CD4-positive, alpha-beta T cell treated with Interleukin-10 for 1 hour (primary cell): Measurements from ENCODE around the gene ZP1.

Experiments used
- DNase-seq: peaks from one replicate; pipeline ENCODE4 v3.0.0-alpha.2; 2020

The ZP1 gene

DNA sequence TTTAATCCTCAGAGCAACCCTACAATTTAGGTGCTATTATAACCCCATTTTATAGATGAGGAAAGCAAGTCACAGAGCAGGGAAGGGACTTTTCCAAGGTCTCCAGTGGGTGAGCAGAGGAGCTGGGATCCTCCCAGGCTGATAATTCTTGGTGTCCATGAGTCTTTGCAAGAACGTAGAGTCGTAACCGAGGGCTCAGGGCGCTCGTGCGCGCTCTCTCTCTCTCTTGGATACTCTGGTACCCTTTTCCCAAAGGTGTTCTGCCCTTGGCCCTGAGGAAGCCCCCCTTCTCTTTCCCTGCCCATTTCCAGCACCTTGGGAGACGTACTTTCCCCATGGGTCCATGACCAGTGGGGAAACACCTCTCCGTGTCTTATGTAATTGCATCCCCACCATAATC, 5.2 kb upstream of the ZP1 start:
- no peak for DNase-seq

GRCh38 chr11:60863550-60864521, 3.5 kb upstream of the ZP1 start:
- no peak for DNase-seq

DNA sequence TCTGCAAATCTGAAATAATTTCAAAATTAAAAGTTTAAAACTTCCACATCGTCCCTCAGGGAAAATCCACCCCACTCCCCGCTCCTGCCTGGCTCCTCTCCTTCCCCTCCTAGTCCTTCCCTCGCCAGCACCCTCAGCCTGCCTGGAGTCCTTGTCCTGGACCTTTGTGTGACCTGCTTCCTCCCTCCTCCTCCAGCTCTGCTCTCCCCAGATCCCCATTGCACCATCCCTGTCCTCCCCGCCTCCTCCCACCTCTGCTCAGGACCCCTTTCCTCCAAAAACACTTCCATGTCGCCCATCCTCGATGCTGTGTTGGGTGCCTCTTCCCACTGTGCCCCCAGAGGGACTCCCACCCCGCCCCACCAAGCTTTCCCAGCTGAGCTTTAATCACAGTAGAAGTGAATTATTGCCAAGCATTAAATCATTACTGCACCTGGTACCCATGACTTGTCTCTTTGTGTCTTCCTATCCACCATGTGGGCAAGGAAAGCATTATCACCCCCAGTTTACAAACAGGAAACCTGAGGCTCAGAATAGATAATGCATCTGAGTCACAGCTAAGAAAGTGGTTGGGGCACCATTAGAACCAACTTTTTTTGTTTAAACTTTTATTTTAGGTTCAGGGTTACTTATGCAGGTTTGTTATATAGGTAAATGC, 2.4 kb upstream of the ZP1 start:
- DNase-seq, result no peak

DNA sequence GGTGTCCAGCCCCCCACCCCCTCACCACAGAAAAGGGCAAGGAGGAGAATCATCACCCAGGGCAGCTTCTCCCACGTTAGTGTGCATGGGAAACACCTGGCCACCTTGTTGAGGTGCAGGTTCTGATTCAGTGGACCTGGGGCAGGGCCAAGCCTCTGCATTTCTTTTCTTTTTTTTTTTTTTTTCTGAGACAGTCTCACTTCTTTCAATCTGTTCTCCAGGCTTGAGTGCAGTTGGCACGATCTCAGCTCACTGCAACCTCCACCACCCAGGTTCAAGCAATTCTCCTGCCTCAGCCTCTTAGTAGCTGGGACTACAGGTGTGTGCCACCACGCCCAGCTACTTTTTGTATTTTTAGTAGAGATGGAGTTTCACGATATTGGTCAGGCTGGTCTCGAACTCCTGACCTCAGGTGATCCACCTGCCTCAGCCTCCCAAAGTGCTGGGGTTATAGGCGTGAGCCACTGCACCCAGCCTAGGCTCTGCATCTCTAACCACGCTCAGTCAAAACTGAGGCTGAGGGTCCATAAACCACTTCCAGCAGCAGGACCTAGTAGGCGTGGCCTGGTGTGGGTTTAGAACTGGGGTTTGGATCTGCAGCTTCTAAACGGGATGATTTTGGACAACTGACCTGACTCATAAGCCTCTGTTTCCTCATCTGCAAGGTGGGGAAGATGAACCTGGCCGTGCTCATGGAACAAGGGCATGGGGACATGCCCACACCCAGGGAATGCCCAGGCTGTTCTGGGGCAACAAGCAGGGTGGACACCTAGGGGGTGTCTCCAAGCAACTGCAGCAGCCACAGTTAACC, 734 bp downstream of the ZP1 start:
- no peak for DNase-seq

DNA sequence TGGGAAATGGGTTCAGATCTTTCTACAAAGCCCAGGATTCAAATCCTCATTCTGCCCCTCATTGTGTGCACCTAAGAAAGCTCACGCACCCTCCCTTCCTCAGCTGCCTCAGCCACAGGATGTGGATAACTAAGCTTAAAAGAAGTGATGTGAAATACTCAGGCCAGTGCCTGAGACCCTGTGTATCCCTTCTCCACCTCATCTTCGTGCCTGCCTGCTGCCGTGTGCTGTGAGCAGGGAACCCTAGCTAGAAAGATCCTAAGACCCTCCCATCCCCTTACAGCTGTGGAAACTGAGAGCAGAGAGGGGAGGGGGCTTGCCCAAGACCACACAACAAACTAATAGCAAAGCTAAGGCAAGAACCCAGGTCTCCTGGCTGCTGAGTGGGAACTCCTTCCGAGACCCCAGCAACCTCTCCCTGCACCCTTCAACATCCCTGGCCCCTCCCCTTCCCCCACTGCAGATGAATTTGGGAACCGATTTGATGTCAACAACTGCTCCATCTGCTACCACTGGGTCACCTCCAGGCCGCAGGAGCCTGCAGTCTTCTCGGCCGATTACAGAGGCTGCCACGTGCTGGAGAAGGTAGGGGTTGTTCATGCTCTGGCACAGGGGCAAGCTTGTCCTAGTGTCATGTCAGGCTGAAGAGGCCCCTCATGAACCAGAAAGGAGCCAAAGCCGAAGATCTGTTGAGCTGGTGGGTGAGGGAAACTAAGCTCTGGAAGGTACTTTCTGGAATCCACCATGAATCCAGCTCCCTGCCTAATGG, 1.5 kb downstream of the ZP1 start:
- no peak for DNase-seq

DNA sequence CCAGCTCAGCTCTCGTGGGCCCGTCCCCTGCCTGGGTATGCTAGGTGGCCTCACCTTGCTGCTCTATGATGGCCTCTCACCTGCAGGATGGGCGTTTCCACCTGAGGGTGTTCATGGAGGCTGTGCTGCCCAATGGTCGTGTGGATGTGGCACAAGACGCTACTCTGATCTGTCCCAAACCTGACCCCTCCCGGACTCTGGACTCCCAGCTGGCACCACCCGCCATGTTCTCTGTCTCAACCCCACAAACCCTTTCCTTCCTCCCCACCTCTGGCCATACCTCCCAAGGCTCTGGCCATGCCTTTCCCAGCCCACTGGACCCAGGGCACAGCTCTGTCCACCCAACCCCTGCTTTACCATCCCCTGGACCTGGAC, 2.1 kb downstream of the ZP1 start:
- DNase-seq, result no peak

DNA sequence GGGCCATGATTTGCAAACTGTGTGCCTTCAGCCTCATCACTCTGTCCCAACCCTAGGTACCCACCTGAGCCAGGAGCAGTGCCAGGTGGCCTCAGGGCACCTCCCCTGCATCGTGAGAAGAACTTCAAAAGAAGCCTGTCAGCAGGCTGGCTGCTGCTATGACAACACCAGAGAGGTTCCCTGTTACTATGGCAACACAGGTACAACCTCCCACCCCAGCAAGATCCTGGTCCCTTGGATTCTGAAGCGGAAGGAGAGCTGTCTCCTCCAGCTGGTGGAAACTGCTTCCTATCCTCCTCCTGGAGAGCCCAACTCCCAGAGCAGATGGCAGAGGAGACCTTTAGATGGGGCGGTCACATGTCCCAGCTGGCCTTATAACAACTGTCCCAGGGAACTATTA, 2.9 kb downstream of the ZP1 start:
- peak; percentile 28 for DNase-seq

GRCh38 chr11:60870733-60871377, 3.5 kb downstream of the ZP1 start:
- no peak for DNase-seq

- DNase-seq, result peak; percentile 13
Observed at GRCh38 chr11:60871378-60872061, 4.2 kb downstream of the ZP1 start.

GRCh38 chr11:60872124-60872960, 5.0 kb downstream of the ZP1 start:
- DNase-seq, result no peak

GRCh38 chr11:60872961-60873524, 5.7 kb downstream of the ZP1 start:
- no peak for DNase-seq

DNA sequence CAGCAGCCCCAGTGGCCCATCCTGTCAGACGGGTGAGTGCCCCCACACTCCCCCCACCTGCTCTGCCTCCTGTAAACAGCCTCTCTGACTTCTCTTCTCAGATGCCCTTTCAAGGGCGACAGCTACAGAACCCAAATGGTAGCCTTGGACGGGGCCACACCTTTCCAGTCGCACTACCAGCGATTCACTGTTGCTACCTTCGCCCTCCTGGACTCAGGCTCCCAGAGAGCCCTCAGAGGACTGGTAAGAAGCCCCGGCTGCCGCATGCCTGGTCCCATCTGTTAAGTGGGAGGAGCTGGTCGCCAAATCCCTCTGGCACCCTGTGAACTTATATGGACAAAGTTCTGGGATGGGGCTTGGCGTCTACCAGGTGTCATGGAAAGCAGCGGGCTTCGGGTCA, 6.2 kb downstream of the ZP1 start:
- DNase-seq, result no peak

- DNase-seq, result no peak
Observed at GRCh38 chr11:60874421-60875365, 7.4 kb downstream of the ZP1 start.

DNA sequence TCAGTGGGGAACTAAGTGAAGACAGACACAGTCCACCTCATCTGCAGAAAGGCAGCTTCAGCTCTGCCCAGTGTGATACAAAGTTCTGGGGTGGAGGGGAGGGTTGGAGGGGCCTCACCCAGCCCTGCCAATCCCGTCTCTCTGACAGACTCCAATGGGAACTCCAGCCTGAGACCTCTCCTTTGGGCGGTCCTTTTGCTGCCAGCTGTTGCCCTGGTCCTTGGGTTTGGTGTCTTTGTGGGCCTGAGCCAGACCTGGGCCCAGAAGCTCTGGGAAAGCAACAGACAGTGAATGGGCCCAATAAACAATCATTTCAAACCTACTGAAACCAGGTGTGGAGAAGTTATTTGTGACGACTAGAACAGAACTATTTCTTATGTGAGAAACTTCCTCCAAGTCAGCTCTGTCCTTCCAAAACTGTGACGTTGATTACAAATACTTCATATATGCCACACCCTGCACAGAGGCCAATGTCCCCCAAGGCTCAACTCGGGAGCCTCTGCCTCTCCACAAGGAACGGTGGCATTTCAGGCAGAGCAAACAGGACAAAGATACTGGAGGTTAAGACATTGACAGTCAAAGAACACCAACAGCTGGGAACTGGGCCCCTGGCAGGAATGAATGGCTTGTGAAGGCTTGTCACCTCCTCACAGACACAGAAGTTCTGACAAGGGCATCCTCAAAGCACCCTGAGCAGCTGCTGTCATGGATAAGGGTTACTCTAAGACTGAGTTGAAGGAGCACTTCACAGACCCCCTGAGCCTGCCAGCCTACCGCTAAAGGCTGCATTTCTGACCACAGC, 8.2 kb downstream of the ZP1 start:
- no peak for DNase-seq

DNA sequence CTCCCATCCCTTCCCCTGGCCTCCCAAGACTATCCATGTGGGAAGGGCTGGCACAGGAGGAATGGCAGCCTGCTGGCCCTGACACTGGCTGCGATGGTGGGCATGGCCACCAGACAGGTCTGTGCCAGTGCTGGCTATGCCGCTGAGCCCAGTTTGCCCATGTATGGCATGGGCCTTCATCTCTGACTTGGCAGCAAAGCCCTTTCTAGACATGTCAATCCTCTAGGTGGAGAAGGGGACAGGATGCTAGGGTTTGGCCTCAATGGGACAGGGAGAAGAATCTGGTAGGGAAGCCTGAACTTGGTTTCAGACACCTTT, 8.8 kb downstream of the ZP1 start:
- no peak for DNase-seq

DNA sequence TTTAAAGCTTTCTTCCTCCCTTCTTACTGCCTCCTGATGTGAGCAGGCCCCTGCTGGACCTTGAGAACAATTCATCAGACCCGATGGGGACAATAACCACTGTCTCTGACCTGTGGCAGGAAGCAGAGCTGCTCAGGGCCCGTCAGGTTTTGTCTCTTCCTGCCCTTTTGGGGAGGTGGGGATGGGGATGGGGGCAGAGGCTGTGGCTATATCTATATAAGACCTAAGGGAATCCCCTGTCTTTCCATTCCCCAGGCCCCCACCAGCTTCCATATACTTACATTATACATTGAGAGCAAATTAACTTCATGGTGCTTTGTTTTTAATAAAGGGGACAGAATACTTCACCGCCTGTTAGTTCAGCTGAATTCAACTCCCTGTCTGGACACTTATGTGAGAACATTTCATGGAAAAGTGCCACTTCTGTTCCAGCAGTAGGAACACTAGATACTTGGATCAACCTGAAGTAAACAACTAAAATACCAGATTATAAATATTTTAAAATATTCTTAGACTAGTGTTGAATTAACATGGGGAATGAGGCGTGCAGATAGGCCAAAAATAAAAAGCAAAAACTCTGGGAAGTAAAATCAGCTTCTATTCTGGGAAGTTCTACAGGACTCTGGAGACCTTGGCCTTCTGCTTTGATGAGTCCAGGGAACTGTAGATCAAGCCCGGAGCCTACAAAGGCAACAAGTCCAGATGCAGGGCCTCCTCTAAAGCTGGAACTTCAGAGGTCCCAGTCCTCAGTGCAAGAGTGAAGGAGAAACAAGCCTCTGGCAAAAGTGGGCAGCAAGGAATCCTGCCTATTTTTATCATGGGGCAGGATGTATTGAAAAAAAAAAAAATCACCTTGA, 11.1 kb downstream of the ZP1 start:
- DNase-seq, result no peak

DNA sequence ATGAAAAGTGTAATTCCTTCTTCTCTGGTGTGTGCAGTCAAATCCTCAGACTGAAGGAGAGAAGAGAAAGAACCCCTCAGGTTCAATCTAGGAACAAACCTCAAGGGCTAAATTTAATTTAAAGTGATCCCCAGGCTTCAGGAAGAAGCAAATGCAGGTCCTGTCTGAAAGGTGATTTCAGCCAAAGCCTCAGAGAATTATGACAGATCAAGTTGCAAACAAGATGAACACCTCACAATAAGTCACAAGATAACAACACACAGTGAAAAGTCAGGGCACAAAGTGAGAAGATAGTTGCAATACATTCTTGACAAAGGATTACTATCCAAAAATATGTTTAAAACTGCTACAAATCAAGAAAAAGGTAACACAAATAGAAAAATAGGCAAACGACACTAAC, 11.8 kb downstream of the ZP1 start:
- DNase-seq, result no peak
